Measurements from ENCODE around the gene LMBRD1. TPM values are rescaled to one million over a fixed set of nuclear protein-coding genes. Genes with fewer than 3 reads are reported as not detected.

The LMBRD1 gene
- total RNA-seq, 1 donor from 2014 or later: 51.3 TPM

DNA sequence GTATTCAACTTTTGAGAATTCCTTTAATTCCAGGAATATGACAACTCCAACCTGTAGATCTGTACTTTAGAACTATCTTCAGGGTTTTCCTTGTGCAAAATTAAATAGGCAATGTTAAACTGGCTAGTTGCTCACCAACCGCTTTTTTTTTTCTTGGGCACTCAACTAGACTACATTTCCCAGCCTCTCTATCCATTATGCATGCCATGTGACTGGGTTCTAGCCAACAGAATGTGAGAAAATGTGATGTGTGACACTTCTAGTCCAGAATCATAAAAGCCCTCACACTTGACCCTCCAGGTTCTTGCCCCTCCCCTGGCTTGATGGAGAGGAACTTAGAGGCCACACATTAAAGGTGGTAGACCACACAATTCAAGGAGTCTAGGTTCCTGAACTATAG lies 166.0 kb downstream of the LMBRD1 start:
- H3K4me1 Mint-ChIP-seq: no peaks in the 10 kb centered on the region
- CTCF ChIA-PET: no interaction called here
- H3K27ac Mint-ChIP-seq: no peak overlapping the region
- POLR2A ChIA-PET: no interaction called here
- no peak for TF ChIP-seq CTCF (IDR thresholded peaks at IDR 0.05)
- no peaks in the 10 kb centered on the region for H3K36me3 Mint-ChIP-seq (ENCODE audit: low read depth)
- DNase-seq (no peak), ATAC-seq (ENCODE audit: low read depth) (no peak)
- intact Hi-C loops (cut with micrococcal nuclease): no loop called here
- no peak overlapping the region for H3K4me3 Mint-ChIP-seq
- H3K27me3 Mint-ChIP-seq: peaks cover 3% of the 10 kb centered on the region
- no peaks in the 10 kb centered on the region for H3K9me3 Mint-ChIP-seq

GRCh38 chr6:69627625-69628024 lies 169.2 kb downstream of the LMBRD1 start:
- Mint-ChIP-seq H3K4me3 (no peak overlapping the region), H3K4me1 (no peaks in the 10 kb centered on the region), H3K27me3 (peaks cover 7% of the 10 kb centered on the region), H3K9me3 (no peaks in the 10 kb centered on the region), H3K36me3 (ENCODE audit: low read depth) (no peaks in the 10 kb centered on the region), H3K27ac (no peak overlapping the region)
- DNase-seq: no peak
- intact Hi-C loops (cut with micrococcal nuclease): no loop called here
- TF ChIP-seq CTCF (IDR thresholded peaks at IDR 0.05): no peak
- ChIA-PET CTCF (no interaction called here), POLR2A (no interaction called here)
- ATAC-seq (ENCODE audit: low read depth): no peak

DNA sequence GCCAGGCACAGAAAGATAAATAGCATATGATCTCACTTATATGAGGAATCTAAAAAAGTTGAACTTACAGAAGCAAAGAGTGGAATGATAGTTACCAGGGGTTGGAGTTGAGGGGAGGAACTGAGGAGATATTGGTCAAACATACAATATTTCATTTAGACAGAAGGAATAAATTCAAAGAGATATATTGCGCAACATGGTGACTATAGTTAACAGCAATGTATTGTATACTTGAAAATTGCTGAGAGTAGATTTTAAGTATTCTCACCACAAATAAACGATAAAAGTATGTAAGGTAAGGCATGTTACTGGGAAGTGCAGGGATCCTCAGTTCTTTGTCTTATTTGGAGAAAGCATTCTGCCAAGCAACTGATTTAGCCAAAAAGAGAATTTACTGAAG lies 171.9 kb downstream of the LMBRD1 start:
- H3K27ac Mint-ChIP-seq: no peak overlapping the region
- peaks cover 9% of the 10 kb centered on the region for H3K27me3 Mint-ChIP-seq
- no peaks in the 10 kb centered on the region for H3K9me3 Mint-ChIP-seq

More for the DNA sequence above, 171.9 kb downstream of the LMBRD1 start:
- ChIA-PET POLR2A (no interaction called here), CTCF (no interaction called here)
- no peak for ATAC-seq (ENCODE audit: low read depth)
- no peaks in the 10 kb centered on the region for H3K36me3 Mint-ChIP-seq (ENCODE audit: low read depth)
- no peak overlapping the region for H3K4me3 Mint-ChIP-seq
- no peak for DNase-seq
- no peaks in the 10 kb centered on the region for H3K4me1 Mint-ChIP-seq
- intact Hi-C loops (cut with micrococcal nuclease): no loop called here
- TF ChIP-seq CTCF (IDR thresholded peaks at IDR 0.05): no peak

Other genes with a start within 250 kb of the LMBRD1 start
- 41.9 and 54.4 TPM in 2 replicates for gene COL19A1, start 69.5 kb upstream of the LMBRD1 start, total RNA-seq